B cell (primary cell): ENCODE measurements around the gene VWCE.

Experiments used
- CTCF ChIP-seq: fragments of 200-600 bp; IDR thresholded peaks from one replicate; pipeline ENCODE4 v1.8.0; 2022; ENCODE audit warnings: antibody characterized with exemption, mild to moderate bottlenecking
- EZH2 ChIP-seq: IDR thresholded peaks from 2 replicates; pipeline ENCODE4 v1.6.1; 2012; ENCODE audit warnings: borderline replicate concordance, low read depth, mild to moderate bottlenecking, moderate library complexity, low read length; ENCODE audit not compliant: insufficient read depth, poor library complexity, severe bottlenecking

- TF ChIP-seq CTCF (peak; percentile 82), EZH2 (no peak)
These were observed 40.6 kb downstream of the VWCE start for GRCh38 chr11:61254403-61255025.
